ENCODE measurements around the gene SPECC1.

Gene SPECC1

GRCh38 chr17:20118280-20118679 is 109.1 kb downstream of the SPECC1 start:
- TF ChIP-seq CTCF (IDR thresholded peaks at IDR 0.05; ENCODE audit: extremely low read depth, missing control alignments) = no peak
- DNase-seq (ENCODE audit: low spot score) = no peak

- no peak for TF ChIP-seq CTCF (IDR thresholded peaks at IDR 0.05; ENCODE audit: extremely low read depth, missing control alignments)
- DNase-seq (ENCODE audit: low spot score) = no peak
Measured at GRCh38 chr17:20120836-20121235, 111.7 kb downstream of the SPECC1 start.

DNA sequence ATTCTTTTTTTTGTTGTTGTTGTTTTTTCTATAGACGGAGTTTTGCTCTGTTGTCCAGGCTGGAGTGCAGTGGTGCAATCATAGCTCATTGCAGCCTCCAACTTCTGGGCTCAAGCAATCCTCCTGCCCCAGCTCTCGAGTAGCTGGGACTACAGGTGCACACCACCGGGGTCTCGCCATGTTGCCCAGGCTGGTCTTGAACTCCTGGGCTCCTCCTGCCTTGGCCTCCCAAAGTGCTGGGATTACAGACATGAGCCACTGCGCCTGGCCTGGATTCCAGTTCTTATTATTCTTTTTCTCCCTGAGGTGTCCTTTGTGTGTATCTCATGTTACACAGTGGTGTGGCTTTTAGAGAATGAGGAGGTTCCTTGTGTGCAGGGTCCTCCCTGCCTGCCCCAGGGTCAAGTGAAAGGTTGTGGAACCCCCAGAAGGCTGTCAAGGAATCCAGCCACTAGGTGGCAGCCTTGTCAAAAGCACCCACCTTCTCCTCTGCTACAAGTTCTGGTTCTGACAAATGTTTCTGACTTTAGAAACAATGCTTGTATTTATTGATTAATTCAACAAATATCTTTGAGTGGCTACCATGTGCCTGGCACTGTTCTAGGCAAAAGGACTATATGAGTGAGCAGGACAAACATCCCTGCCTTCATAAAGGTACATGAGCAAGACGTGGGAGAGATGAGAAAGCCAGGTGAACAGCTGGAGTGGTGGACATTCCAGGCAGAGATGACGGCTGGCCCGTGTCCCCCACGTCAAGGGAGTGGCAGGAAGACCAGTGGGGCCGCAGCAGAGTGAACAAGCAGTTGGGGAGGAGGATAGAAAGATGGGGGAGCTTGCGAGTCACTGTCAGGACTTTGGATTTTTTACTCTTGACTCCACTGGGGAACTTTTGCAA is 112.4 kb downstream of the SPECC1 start:
- TF ChIP-seq CTCF (IDR thresholded peaks at IDR 0.05; ENCODE audit: extremely low read depth, missing control alignments) = peak; percentile 75
- DNase-seq (ENCODE audit: low spot score) = peak; percentile 76

GRCh38 chr17:20122254-20122879 is 113.2 kb downstream of the SPECC1 start:
- DNase-seq (ENCODE audit: low spot score) = no peak
- TF ChIP-seq CTCF (IDR thresholded peaks at IDR 0.05; ENCODE audit: extremely low read depth, missing control alignments) = no peak

- no peak for DNase-seq (ENCODE audit: low spot score)
Measured at GRCh38 chr17:20123209-20123608, 114.0 kb downstream of the SPECC1 start.

DNA sequence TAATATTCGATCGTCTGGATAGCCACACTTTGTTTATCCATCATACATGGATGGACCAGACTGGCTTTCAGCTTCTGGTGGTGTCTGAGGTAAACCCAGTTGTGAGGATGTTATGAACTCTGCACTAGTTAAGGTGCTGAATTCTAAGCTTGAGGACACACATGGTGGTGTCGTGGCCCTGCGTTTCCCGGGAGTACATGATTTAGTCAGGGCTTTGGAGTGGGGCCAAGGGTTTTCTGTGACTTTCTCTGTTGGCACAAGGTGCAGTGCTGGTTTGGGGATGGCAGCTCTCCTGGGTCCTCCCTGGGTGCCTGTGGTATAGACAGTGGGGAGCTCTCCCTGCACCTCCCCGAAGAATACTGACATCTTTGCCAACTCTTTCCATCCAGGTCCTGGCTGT is 116.6 kb downstream of the SPECC1 start:
- TF ChIP-seq CTCF (IDR thresholded peaks at IDR 0.05; ENCODE audit: extremely low read depth, missing control alignments) = no peak
- DNase-seq (ENCODE audit: low spot score) = no peak

More at GRCh38 chr17:20123209-20123608, 114.0 kb downstream of the SPECC1 start:
- no peak for TF ChIP-seq CTCF (IDR thresholded peaks at IDR 0.05; ENCODE audit: extremely low read depth, missing control alignments)

- no peak for TF ChIP-seq CTCF (IDR thresholded peaks at IDR 0.05; ENCODE audit: extremely low read depth, missing control alignments)
Measured at GRCh38 chr17:20127360-20128035, 118.3 kb downstream of the SPECC1 start.

More at GRCh38 chr17:20127360-20128035, 118.3 kb downstream of the SPECC1 start:
- no peak for DNase-seq (ENCODE audit: low spot score)

All from GM20000 (cell line).